SK-N-SH (cell line): ENCODE results near the gene BTD. TPM values are rescaled to one million over a fixed set of nuclear protein-coding genes. Genes with fewer than 3 reads are reported as not detected.

Source experiments
- CTCF ChIA-PET: fragments of 300-600, 350-600 bp; formaldehyde crosslinking; extraction: SDS; loops from one replicate; lab custom pipeline; 2021; lab: Yijun Ruan, JAX
- POLR2A ChIA-PET: fragments of 350-600 bp; sonication (Branson Sonifier 250); formaldehyde crosslinking; extraction: SDS; loops from one replicate; lab custom pipeline; 2020; ENCODE audit warnings: antibody characterized with exemption, inconsistent platforms; lab: Yijun Ruan, JAX
- DNase-seq: peaks from one replicate; pipeline ENCODE4 v3.0.0; 2012
- H2AFZ ChIP-seq: fragments of 200-600 bp; sonication (generic); 2 replicates; pipeline ENCODE4 v1.8.1; 2016; ENCODE audit warnings: antibody characterized with exemption, mild to moderate bottlenecking, low read depth
- H3F3A ChIP-seq: fragments of 200-600 bp; sonication (generic); replicated peaks from 2 replicates; pipeline ENCODE3; 2016; ENCODE audit warnings: antibody characterized with exemption, mild to moderate bottlenecking; ENCODE audit not compliant: insufficient read depth
- H3K27ac ChIP-seq, 2 experiments: fragments of 200-500 bp in 1 of 2; fragments of 200-600 bp in 1 of 2; sonication (Bioruptor generic) in 1 of 2; sonication (generic), shearing (Covaris generic) in 1 of 2; 2 replicates each; pipeline versions ENCODE4 v1.5.1 to v1.6.1; 2014 to 2016; ENCODE audit warnings: low read depth in 2 of 2, inconsistent platforms in 1 of 2, low read length in 1 of 2, mild to moderate bottlenecking in 1 of 2, mixed read lengths in 1 of 2
- H3K27me3 ChIP-seq: fragments of 200-600 bp; sonication (generic), shearing (Covaris generic); 2 replicates; pipeline ENCODE4 v1.6.1; 2016; ENCODE audit warnings: mixed run types; ENCODE audit not compliant: insufficient read depth
- H3K36me3 ChIP-seq, 2 experiments: fragments of 200-500 bp in 1 of 2; fragments of 200-600 bp in 1 of 2; sonication (Bioruptor generic) in 1 of 2; sonication (generic) in 1 of 2; replicated peaks in 1 of 2; 2 replicates each; pipeline versions ENCODE3 to v1.5.1; 2014 to 2016; ENCODE audit warnings: low read length in 1 of 2, mild to moderate bottlenecking in 1 of 2; ENCODE audit not compliant: insufficient read depth in 2 of 2, control insufficient read depth in 1 of 2
- H3K4me1 ChIP-seq, 2 experiments: fragments of 200-500 bp in 1 of 2; fragments of 200-600 bp in 1 of 2; sonication (Bioruptor generic) in 1 of 2; sonication (generic), shearing (Covaris generic) in 1 of 2; 2 replicates each; pipeline versions ENCODE4 v1.5.1 to v1.6.1; 2014 to 2016; ENCODE audit warnings: low read depth in 1 of 2, low read length in 1 of 2, mixed run types in 1 of 2; ENCODE audit not compliant: insufficient read depth in 2 of 2, control insufficient read depth in 1 of 2
- H3K4me2 ChIP-seq: fragments of 200-600 bp; sonication (generic), shearing (Covaris generic); 2 replicates; pipeline ENCODE4 v1.6.1; 2017; ENCODE audit warnings: mixed run types
- H3K4me3 ChIP-seq, 2 experiments: fragments of 200-500 bp in 1 of 2; fragments of 200-600 bp in 1 of 2; sonication (Bioruptor generic) in 1 of 2; sonication (generic), shearing (Covaris generic) in 1 of 2; 2 replicates each; pipeline versions ENCODE4 v1.5.1 to v1.8.1; 2014 to 2016; ENCODE audit warnings: low read depth in 2 of 2, inconsistent platforms in 1 of 2, low read length in 1 of 2, mild to moderate bottlenecking in 1 of 2, mixed read lengths in 1 of 2, moderate library complexity in 1 of 2
- H3K79me2 ChIP-seq: fragments of 200-600 bp; sonication (generic); 2 replicates; pipeline ENCODE4 v1.8.1; 2017; ENCODE audit warnings: mild to moderate bottlenecking; ENCODE audit not compliant: insufficient read depth
- H3K9ac ChIP-seq: fragments of 200-600 bp; sonication (generic); 2 replicates; pipeline ENCODE4 v1.6.1; 2017; ENCODE audit warnings: mixed run types
- H3K9me2 ChIP-seq: fragments of 200-600 bp; sonication (generic); 2 replicates; pipeline ENCODE4 v1.6.1; 2017; ENCODE audit warnings: mixed run types
- H3K9me3 ChIP-seq: fragments of 200-600 bp; sonication (generic); 2 replicates; pipeline ENCODE4 v1.6.1; 2017; ENCODE audit warnings: mixed run types, mild to moderate bottlenecking, moderate library complexity
- H4K20me1 ChIP-seq: fragments of 200-600 bp; sonication (generic); 2 replicates; pipeline ENCODE4 v1.6.1; 2017; ENCODE audit warnings: mild to moderate bottlenecking, mixed run types; ENCODE audit not compliant: insufficient read depth
- FOSL2 ChIP-seq: IDR thresholded peaks from 2 replicates; pipeline ENCODE4 v1.4.0; 2012; ENCODE audit warnings: low read depth, mild to moderate bottlenecking, moderate library complexity, borderline replicate concordance
- MAX ChIP-seq: IDR thresholded peaks from 2 replicates; pipeline ENCODE4 v1.4.0; 2012; ENCODE audit warnings: low read depth
- NFIC ChIP-seq: IDR thresholded peaks from 2 replicates; pipeline ENCODE4 v1.4.0; 2012; ENCODE audit warnings: borderline replicate concordance
- PBX3 ChIP-seq: IDR thresholded peaks from 2 replicates; pipeline ENCODE4; 2012
- TEAD4 ChIP-seq: IDR thresholded peaks from 2 replicates; pipeline ENCODE4 v1.4.0; 2012; ENCODE audit warnings: mild to moderate bottlenecking, borderline replicate concordance; ENCODE audit not compliant: insufficient read depth
- USF1 ChIP-seq: IDR thresholded peaks from 2 replicates; pipeline ENCODE4 v1.4.0; 2012; ENCODE audit warnings: low read depth, borderline replicate concordance
- YY1 ChIP-seq: IDR thresholded peaks from 2 replicates; pipeline ENCODE4 v1.4.0; 2012; ENCODE audit warnings: low read depth, mild to moderate bottlenecking
- ZBTB33 ChIP-seq: IDR thresholded peaks from 2 replicates; pipeline ENCODE4 v1.4.0; 2012; ENCODE audit warnings: low read depth, borderline replicate concordance
- WGBS: methylation state at CpG from one replicate; pipeline ENCODE4 v1.1.6; 2017; ENCODE audit warnings: low lambda C conversion rate; 5-methylcytosine and 5-hydroxymethylcytosine counted together
- polyA plus RNA-seq, 3 experiments: library from polyadenylated mRNA; depleted of rRNA; stranded (reverse); fragments of >200 nt; gene quantifications; 2 replicates each; pipeline ENCODE4 v1.2.3, GENCODE V29; 2012

Gene BTD
- polyA plus RNA-seq, 1 of the 3 experiments (the other 2 are of a cell fraction): 23.6 TPM

GRCh38 chr3:15632212-15632580, 30.7 kb downstream of the BTD start:
- H3K4me1 ChIP-seq: peaks cover 42 to 45% of the 10 kb centered on the region in 2 experiments
- no peaks in the 10 kb centered on the region for H3K9me3 ChIP-seq
- no peaks in the 10 kb centered on the region for H3K27me3 ChIP-seq
- CTCF ChIA-PET: interaction anchor here (8.0 kb wide), 1 partner anchor 179 kb away, joined by 78 read pairs; no protein-coding TSS in a partner anchor
- H3K9me2 ChIP-seq: no peaks in the 10 kb centered on the region
- H2AFZ ChIP-seq: no peak overlapping the region
- H3K9ac ChIP-seq: no peak overlapping the region
- no peaks in the 10 kb centered on the region for H4K20me1 ChIP-seq
- TF ChIP-seq FOSL2 (no peak), NFIC (no peak)
- H3K79me2 ChIP-seq: peaks cover 12% of the 10 kb centered on the region; the same call in 1 of the 2 replicates
- WGBS: 93% methylated on average over 2 of the region's 4 CpGs
- DNase-seq: no peak
- peaks cover 57% of the 10 kb centered on the region for H3F3A ChIP-seq
- peak overlapping the region in 1 of 2 experiments; percentile 94; a peak in 2 of 4 replicates for H3K27ac ChIP-seq
- POLR2A ChIA-PET: no interaction called here
- no peak overlapping the region for H3K4me2 ChIP-seq
- H3K4me3 ChIP-seq: no peak overlapping the region
- H3K36me3 ChIP-seq: no peaks in the 10 kb centered on the region

- no peaks in the 10 kb centered on the region for H3K9me2 ChIP-seq
- CTCF ChIA-PET: interaction anchor here (0.7 to 2.0 kb wide), 4 partner anchors 10 to 734 kb away, joined by 3 to 6 read pairs (median 4); no protein-coding TSS in a partner anchor
- H3K9ac ChIP-seq: no peak overlapping the region; the same call in 1 of the 2 replicates
- H3F3A ChIP-seq: peaks cover 66% of the 10 kb centered on the region
- TF ChIP-seq TEAD4 (no peak), USF1 (no peak), ZBTB33 (no peak), PBX3 (no peak), YY1 (no peak), MAX (no peak)
- TF ChIP-seq, all 33 proteins: peak for 0
- POLR2A ChIA-PET: no interaction called here
- Histone ChIP-seq H3K4me3 (no peak overlapping the region), H3K4me1 (peaks cover 45 to 46% of the 10 kb centered on the region in 2 experiments), H3K27ac (peak overlapping the region; percentile 92 to 99; a peak in 2 of 4 replicates), H3K27me3 (no peaks in the 10 kb centered on the region), H3K4me2 (no peak overlapping the region), H3K9me3 (no peaks in the 10 kb centered on the region), H2AFZ (no peak overlapping the region), H3K36me3 (no peaks in the 10 kb centered on the region), H4K20me1 (no peaks in the 10 kb centered on the region), H3K79me2 (peaks cover 12% of the 10 kb centered on the region; the same call in 1 of the 2 replicates)
- WGBS: 94% methylated on average over 5 of the region's 5 CpGs
- no peak for DNase-seq
Observed at GRCh38 chr3:15633159-15633558, 31.6 kb downstream of the BTD start.
